ENCODE measurements around the gene MYO7B.

Gene MYO7B

GRCh38 chr2:127639111-127639474 is 103.6 kb downstream of the MYO7B start:
- ATAC-seq: no peak
- no peak for TF ChIP-seq RARB (CRISPR knock-in tag; IDR thresholded peaks at IDR 0.05)
- TF ChIP-seq ZC3H10 (CRISPR knock-in tag; IDR thresholded peaks at IDR 0.05): no peak
- TF ChIP-seq, protein P1, sequence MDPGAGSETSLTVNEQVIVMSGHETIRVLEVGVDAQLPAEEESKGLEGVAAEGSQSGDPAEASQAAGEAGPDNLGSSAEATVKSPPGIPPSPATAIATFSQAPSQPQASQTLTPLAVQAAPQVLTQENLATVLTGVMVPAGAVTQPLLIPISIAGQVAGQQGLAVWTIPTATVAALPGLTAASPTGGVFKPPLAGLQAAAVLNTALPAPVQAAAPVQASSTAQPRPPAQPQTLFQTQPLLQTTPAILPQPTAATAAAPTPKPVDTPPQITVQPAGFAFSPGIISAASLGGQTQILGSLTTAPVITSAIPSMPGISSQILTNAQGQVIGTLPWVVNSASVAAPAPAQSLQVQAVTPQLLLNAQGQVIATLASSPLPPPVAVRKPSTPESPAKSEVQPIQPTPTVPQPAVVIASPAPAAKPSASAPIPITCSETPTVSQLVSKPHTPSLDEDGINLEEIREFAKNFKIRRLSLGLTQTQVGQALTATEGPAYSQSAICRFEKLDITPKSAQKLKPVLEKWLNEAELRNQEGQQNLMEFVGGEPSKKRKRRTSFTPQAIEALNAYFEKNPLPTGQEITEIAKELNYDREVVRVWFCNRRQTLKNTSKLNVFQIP (CRISPR knock-in tag; IDR thresholded peaks at IDR 0.05; ENCODE audit: borderline replicate concordance, low read depth): no peak
- TF ChIP-seq, protein P2, sequence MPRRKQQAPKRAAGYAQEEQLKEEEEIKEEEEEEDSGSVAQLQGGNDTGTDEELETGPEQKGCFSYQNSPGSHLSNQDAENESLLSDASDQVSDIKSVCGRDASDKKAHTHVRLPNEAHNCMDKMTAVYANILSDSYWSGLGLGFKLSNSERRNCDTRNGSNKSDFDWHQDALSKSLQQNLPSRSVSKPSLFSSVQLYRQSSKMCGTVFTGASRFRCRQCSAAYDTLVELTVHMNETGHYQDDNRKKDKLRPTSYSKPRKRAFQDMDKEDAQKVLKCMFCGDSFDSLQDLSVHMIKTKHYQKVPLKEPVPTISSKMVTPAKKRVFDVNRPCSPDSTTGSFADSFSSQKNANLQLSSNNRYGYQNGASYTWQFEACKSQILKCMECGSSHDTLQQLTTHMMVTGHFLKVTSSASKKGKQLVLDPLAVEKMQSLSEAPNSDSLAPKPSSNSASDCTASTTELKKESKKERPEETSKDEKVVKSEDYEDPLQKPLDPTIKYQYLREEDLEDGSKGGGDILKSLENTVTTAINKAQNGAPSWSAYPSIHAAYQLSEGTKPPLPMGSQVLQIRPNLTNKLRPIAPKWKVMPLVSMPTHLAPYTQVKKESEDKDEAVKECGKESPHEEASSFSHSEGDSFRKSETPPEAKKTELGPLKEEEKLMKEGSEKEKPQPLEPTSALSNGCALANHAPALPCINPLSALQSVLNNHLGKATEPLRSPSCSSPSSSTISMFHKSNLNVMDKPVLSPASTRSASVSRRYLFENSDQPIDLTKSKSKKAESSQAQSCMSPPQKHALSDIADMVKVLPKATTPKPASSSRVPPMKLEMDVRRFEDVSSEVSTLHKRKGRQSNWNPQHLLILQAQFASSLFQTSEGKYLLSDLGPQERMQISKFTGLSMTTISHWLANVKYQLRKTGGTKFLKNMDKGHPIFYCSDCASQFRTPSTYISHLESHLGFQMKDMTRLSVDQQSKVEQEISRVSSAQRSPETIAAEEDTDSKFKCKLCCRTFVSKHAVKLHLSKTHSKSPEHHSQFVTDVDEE (CRISPR knock-in tag; IDR thresholded peaks at IDR 0.05): no peak

DNA sequence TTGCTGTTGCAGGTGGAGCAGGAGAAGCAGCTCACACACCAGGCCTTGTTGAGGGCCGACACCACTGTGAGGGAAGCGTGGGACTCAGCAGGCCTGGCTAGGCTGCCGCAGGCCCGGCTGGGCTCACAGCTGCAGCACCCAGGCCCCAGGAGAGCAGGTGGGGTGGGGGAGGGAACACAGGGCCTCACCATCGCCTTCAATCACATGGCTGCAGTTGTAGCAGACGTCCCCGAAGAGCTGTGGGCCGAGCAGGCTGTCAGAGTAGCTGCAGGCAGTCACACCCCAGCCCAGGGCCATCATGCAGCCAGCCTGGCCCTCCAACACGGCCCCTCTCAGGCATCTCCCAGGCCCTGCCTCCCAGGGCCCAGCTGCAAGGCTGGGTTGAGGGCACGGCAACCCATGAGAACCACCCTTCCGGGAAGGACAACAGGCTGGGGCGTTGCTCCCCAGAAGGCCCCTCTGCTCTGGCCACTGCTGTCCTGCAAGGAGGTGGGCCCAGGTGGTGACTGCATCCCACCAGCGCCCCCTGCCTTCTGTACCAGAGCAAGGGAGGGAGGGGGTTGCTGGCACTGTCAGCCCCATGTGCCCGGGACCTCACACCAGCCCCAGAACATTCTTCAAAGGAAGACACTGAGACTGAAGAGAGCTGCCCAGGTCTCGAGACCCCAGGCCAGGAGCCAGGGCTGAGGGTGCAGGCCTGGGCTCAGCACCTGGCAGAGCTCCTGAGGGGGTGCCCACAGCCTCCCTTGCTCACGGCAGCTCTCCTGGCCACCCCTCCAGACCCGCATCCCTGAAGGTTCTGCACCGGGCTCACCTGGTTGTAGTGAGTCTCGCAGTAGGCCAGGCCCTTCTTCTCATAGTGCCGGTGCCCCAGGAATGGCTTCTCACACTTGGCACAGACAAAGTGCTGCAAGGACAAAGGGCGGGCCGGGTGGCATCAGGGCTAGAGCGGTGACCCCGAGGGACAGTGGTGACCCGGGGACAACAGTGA is 104.9 kb downstream of the MYO7B start:
- no peak for TF ChIP-seq ARNTL (CRISPR knock-in tag; IDR thresholded peaks at IDR 0.05; ENCODE audit: borderline replicate concordance, low read depth)
- TF ChIP-seq ZNF565 (CRISPR knock-in tag; conservative IDR thresholded peaks at IDR 0.05; ENCODE audit: low read depth): no peak
- no peak for TF ChIP-seq BACH2 (CRISPR knock-in tag; IDR thresholded peaks at IDR 0.05; ENCODE audit: borderline replicate concordance)
- TF ChIP-seq, protein P1 (CRISPR knock-in tag; IDR thresholded peaks at IDR 0.05; ENCODE audit: borderline replicate concordance, low read depth): no peak
- no peak for TF ChIP-seq PATZ1 (CRISPR knock-in tag; IDR thresholded peaks at IDR 0.05; ENCODE audit: borderline replicate concordance)
- no peak for TF ChIP-seq ZNF8 (CRISPR knock-in tag; IDR thresholded peaks at IDR 0.05)
- TF ChIP-seq ZFP3 (CRISPR knock-in tag; IDR thresholded peaks at IDR 0.05): no peak
- no peak for TF ChIP-seq ISL1 (CRISPR knock-in tag; IDR thresholded peaks at IDR 0.05)
- TF ChIP-seq PPARA (CRISPR knock-in tag; IDR thresholded peaks at IDR 0.05; ENCODE audit: borderline replicate concordance): no peak
- no peak for TF ChIP-seq RARB (CRISPR knock-in tag; IDR thresholded peaks at IDR 0.05)
- TF ChIP-seq OSR1 (CRISPR knock-in tag; IDR thresholded peaks at IDR 0.05): no peak
- no peak for TF ChIP-seq ESRRG (CRISPR knock-in tag; IDR thresholded peaks at IDR 0.05)
- no peak for TF ChIP-seq GLIS3 (CRISPR knock-in tag; IDR thresholded peaks at IDR 0.05)

DNA sequence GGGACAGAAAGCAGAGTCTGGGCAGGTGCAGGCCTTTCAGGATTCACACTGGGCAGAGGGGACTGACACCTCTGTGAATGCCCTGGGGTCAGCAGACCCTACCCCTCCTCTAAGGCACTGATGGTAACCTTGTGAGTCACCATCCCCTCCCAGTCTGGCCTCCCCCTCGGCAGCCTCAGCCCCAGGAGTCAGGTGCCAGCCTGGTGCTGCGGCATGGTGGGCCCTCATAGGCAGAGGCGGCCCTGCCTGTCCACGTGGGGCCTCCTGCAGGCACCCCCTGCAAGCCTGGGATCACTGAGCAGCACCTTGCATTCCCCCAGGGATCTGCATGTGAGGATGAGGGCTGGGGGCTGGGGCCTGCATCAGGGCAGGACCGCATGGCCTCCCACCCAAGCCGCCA is 105.7 kb downstream of the MYO7B start:
- no peak for ATAC-seq
- TF ChIP-seq SNAI2 (CRISPR knock-in tag; IDR thresholded peaks at IDR 0.05): no peak
- no peak for TF ChIP-seq OSR1 (CRISPR knock-in tag; IDR thresholded peaks at IDR 0.05)
- TF ChIP-seq ZFP3 (CRISPR knock-in tag; IDR thresholded peaks at IDR 0.05): no peak
- TF ChIP-seq, protein P3, sequence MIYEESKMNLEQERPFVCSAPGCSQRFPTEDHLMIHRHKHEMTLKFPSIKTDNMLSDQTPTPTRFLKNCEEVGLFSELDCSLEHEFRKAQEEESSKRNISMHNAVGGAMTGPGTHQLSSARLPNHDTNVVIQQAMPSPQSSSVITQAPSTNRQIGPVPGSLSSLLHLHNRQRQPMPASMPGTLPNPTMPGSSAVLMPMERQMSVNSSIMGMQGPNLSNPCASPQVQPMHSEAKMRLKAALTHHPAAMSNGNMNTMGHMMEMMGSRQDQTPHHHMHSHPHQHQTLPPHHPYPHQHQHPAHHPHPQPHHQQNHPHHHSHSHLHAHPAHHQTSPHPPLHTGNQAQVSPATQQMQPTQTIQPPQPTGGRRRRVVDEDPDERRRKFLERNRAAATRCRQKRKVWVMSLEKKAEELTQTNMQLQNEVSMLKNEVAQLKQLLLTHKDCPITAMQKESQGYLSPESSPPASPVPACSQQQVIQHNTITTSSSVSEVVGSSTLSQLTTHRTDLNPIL (CRISPR knock-in tag; IDR thresholded peaks at IDR 0.05; ENCODE audit: low read depth): no peak
- TF ChIP-seq ZFP30 (CRISPR knock-in tag; IDR thresholded peaks at IDR 0.05): no peak
- no peak for TF ChIP-seq ZNF8 (CRISPR knock-in tag; IDR thresholded peaks at IDR 0.05)
- TF ChIP-seq, protein P4, sequence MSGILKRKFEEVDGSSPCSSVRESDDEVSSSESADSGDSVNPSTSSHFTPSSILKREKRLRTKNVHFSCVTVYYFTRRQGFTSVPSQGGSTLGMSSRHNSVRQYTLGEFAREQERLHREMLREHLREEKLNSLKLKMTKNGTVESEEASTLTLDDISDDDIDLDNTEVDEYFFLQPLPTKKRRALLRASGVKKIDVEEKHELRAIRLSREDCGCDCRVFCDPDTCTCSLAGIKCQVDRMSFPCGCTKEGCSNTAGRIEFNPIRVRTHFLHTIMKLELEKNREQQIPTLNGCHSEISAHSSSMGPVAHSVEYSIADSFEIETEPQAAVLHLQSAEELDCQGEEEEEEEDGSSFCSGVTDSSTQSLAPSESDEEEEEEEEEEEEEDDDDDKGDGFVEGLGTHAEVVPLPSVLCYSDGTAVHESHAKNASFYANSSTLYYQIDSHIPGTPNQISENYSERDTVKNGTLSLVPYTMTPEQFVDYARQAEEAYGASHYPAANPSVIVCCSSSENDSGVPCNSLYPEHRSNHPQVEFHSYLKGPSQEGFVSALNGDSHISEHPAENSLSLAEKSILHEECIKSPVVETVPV (CRISPR knock-in tag; IDR thresholded peaks at IDR 0.05): no peak
- no peak for TF ChIP-seq ISL1 (CRISPR knock-in tag; IDR thresholded peaks at IDR 0.05)
- TF ChIP-seq PPARA (CRISPR knock-in tag; IDR thresholded peaks at IDR 0.05; ENCODE audit: borderline replicate concordance): no peak
- TF ChIP-seq BACH2 (CRISPR knock-in tag; IDR thresholded peaks at IDR 0.05; ENCODE audit: borderline replicate concordance): no peak
- no peak for TF ChIP-seq ZC3H10 (CRISPR knock-in tag; IDR thresholded peaks at IDR 0.05)
- TF ChIP-seq CSDC2 (CRISPR knock-in tag; IDR thresholded peaks at IDR 0.05): no peak
- no peak for TF ChIP-seq PATZ1 (CRISPR knock-in tag; IDR thresholded peaks at IDR 0.05; ENCODE audit: borderline replicate concordance)
- TF ChIP-seq ESRRG (CRISPR knock-in tag; IDR thresholded peaks at IDR 0.05): no peak

More for the DNA sequence above, 104.9 kb downstream of the MYO7B start:
- ATAC-seq: peak; percentile 8; the same call in 2 of the 3 replicates

Data from SK-N-SH treated with all-trans-retinoic acid at 6 μM for 48 hours (cell line).